HT1080 (cell line): ENCODE results near the gene ARHGEF25. TPM values are rescaled to one million over a fixed set of nuclear protein-coding genes. Genes with fewer than 3 reads are reported as not detected.
"Not testable (repeated sequence)": the region's sequence is repeated elsewhere in the genome, so short reads cannot be mapped to it uniquely, and the experiment has no call there.

Experiments
- DNase-seq: peaks from one replicate; pipeline ENCODE4 v3.0.0-alpha.2; 2015; ENCODE audit warnings: low read depth
- total RNA-seq: library from RNA; depleted of rRNA; stranded (reverse); fragments of >200 nt; shearing (Covaris generic); gene quantifications from 2 replicates; pipeline ENCODE4 v1.2.3, GENCODE V29; 2014

Gene ARHGEF25
- total RNA-seq, 1 experiment from 2014 or later, result 6.0 TPM

DNA sequence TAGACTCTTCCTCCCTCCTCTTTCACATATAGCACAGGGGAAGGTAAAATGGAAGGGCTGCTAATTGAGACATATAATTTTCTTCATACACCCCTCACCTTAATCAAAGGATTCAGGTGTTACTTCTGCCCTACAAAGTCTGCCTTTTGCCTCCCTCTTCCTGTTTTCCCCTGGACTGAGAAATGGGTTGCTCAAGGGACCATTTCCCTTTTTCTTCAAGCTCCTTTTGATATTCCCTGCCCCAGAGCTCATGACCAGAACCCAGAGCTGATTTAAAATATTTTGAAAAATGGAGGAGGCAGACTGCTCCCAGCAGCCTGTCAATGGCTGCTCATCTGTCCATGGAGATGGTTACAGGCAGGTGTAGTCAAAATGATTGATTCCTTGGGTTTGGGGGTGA is 26.5 kb upstream of the ARHGEF25 start:
- no peak for DNase-seq

DNA sequence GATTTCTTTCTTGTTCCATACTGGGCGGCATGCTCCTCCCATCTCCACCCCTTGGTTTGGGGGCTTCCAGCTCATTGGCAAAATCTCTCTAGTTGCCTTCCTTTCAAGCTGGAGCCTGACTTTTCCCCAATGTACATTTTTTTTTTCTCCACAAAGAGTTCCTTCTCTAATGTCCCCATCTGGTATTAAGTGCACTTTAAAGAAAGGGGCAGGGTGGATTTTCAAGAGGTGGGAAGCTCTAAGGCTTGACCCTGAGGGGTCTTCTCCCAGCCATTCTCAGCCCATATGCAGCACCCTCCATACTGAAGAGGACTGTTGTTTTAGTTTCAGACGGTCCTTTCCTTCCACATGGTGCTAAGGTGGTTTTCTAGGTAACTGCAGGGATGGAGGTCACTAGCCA is 26.1 kb upstream of the ARHGEF25 start:
- DNase-seq, result no peak

DNA sequence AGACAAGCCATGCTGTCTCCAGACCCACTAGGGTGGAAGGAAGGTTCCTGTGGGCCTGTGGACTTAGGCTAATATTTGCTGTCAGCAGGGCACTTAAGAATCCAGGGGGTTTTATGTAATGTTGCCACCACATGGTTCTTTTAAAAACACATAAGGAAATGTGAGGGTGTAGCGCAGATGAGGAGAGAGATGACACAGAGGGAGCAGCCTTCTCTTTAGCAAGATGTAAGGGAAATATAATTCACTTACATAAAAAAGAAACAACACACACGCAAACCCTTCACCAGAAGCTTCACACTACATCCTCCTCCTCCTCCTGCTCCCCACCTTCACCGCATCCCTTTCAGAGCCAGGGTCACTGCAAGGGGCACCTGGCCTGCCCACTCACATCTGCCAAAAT is 25.1 kb upstream of the ARHGEF25 start:
- no peak for DNase-seq

DNA sequence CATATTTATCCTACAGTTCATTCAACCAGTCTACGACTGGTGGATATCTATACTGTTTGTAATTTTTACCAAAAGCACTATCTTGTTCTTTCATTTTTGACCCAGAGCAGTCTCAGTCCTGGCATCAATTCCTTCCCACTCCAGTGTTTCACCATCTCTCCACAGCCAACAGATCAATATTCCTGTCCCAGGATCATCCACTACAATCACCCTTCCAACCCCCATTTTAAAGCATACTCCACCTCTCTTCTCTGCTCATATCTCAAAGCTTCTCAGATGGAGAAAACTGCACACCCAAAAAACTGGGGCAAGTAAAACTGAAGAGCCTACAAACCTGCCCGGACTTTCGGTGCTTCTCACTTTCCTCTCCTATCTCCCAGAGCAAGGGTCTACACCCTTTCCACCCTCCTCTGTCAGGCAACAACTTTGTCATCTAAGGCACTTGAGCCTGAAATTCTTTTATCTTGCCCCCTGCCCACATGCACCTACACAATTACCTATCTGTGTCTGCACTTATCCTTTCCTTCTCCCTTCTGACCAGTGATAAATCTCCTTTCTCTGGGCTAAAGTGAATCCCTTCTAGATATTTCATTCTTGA is 24.3 kb upstream of the ARHGEF25 start:
- no peak for DNase-seq

DNA sequence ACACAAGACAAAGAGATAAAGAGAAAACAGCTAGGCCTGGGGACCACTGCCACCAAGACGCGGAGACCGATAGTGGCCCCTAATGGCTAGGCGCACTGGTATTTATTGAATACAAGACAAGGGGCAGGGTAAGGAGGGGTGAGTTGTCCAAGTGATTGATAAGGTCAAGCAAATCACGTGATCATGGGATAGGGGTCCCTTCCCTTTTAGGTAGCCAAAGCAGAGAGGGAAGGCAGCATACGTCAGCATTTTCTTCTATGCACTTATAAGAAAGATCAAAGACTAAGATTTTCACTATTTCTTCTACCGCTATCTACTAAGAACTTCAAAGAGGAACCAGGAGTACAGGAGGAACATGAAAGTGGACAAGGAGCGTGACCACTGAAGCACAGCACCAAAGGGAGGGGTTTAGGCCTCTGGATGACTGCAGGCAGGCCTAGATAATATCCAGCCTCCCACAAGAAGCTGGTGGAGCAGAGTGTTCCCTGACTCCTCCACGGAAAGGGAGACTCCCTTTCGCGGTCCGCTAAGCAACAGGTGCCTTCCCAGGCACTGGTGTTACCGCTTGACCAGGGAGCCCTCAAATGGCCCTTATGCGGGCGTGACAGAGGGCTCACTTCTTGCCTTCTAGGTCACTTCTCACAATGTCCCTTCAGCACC is 22.2 kb upstream of the ARHGEF25 start:
- not testable (repeated sequence) for DNase-seq

DNA sequence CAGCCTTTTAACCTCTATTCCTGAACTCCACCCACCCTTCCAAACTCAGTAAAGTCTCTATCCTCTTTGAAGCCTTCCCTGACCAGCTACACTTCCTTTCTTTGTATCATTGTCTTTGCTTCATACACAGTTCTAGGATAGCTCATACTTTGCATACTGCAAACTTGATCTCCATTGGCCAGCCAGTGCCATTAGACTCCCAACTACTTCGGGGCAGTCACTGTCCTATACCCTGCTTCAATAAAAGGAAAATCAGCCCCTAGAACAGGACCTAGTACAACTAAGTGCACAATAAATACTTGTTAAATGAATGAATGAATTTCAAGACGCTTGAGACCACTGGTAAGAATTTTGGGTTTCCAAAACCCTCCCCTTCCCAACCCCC is 20.8 kb upstream of the ARHGEF25 start:
- DNase-seq, result no peak

DNA sequence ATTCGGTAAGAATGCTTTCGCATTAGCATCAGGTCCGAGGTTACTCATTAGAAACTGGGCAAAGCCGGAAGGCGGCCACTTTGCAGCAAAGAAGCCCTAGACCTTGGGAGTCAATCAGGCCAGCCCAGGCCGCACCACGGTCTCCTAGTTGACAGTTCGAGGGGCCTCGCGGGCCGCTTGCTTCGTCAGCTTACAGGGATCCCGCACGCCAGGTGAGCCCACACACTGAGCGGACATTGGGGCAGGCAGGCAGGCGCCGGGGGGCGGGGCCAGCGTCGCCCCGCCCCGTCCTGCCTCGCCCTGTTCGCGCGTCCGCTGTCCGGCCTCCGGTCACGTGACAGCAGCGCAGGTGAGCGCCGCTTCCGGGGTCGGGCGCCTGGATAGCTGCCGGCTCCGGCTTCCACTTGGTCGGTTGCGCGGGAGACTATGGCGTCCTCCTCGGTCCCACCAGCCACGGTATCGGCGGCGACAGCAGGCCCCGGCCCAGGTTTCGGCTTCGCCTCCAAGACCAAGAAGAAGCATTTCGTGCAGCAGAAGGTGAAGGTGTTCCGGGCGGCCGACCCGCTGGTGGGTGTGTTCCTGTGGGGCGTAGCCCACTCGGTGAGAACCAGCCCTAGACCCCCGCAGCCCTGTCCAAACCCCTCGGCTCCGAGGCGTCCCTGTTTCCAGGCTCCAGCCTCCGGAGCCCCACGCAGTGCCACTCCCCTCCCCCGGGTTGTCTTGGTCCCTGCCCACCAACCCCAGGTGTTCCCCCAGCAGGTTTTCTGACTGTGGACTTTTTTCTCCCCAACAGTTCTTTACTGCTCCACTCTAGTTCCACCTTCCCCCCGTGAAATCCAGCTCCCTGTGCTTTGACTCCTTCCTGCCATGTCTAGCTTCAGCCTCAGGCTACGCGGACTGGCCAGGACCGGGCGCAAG is 20.1 kb upstream of the ARHGEF25 start, which contains the start of gene PIP4K2C:
TSS of gene PIP4K2C (plus strand) at position 329 of the 918 bp plus-strand sequence. CDS start at position 427, 98 bp downstream.
- DNase-seq, result peak; percentile 78

DNA sequence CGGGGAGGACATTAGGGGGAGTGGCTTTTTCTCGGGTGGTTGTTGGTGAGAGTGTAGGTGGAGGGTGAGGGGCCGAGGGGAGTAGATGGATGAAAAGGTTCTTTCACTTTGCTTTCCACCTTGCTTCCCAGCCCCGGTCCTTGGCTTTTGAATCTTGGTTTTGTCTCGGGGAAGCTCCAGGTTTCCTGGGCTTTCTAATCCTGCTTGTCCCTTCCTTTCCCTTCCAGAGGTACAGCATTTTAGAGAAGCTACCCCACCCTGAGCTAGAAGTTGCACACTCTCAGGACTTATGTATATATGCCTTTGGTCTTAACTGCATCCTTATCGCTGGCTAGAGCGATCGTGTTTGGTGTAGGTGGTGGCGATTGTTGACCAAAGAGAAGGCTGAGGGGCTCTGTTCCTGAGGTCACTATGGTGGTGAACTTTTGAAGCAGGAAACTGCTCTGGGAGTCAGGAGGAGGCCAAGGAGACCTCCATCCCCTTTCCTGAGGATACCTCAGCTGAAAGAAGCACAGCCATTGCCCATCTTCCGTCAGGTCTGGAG is 19.4 kb upstream of the ARHGEF25 start:
- DNase-seq, result no peak

DNA sequence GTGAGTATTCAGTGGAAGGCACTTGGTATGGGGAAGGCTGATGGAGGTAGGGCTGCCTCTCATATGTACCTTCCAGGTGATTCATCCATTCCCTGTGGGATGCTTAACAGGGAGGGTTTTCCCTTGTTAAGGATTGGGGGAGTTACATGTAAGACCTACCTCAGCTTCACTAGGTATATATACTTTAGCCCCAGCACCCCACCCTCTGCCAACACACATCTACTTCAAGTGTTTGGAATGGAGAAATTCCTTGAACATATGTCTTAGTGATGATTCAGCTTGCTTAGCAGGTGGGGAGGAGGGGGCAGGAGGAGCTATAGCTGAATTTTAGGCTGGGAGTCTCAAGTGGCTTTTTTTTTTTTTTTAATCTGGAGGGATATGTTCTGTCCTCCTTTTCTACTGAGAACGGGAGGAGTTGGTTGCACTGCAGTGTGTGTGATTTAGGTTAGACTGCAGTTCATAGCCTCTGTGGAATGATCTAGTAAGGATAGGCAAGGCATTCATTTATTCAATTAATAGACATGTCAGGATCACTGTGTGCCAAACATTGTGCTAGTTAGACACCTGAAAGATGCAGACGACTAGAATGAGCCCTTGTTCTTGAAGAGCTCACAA is 18.6 kb upstream of the ARHGEF25 start:
- DNase-seq, result no peak

DNA sequence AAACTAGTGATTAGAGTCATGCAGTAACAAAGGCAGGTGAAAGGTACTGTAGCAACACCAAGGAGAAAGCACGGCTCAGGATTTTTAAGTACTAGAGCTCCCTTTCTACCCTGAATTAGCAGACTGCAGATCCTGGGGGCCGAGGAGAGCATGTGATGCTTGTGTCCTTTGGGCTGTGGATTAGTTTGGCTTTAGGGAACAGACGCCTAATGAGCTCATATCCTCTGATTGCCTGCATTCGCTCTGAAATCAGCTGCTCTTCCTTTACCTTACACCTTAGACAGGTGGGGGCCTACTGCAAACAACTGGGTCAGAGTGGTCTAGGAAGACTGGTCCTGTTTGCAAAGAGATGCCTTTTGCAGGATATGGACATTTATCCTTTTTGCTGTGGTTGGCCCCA is 18.0 kb upstream of the ARHGEF25 start:
- DNase-seq, result no peak

DNA sequence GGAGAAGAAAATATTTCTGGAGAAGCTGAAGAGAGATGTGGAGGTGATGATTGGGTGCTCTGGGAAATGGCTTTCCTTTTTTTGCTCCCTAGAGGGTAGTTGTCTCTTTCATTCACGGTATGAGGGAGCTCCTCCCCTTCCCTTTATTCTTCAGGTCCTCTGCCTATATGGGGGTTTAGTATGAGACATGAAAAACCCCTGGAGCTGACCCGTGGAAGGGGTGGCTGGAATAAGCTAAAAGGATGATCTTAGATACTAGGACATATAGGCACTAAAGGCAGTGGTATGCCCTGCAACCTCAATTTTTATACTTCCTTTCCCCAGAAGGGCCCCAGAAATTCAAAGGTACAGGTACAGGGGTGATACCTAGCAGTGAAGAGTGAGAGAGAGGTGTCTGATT is 10.8 kb upstream of the ARHGEF25 start:
- no peak for DNase-seq

DNA sequence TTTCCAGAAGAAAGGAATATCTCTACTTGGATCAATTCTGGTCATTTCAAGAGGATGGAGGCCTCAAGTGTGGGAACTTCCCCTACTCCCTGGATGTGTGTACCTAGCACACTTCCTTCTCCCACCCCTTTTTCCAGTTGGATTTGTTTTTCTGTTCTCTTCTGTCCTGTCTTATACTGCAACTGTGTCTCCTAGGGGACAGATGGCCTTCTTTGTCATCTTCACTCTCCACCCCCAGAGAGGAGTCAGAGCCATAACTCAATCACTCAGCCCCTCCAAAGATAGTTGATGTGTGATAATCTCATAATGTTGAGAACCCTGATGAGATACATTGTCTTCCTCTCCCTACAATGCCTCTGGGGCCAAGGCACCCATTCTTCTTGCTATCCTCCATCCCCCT is 8.7 kb upstream of the ARHGEF25 start:
- DNase-seq, result no peak

DNA sequence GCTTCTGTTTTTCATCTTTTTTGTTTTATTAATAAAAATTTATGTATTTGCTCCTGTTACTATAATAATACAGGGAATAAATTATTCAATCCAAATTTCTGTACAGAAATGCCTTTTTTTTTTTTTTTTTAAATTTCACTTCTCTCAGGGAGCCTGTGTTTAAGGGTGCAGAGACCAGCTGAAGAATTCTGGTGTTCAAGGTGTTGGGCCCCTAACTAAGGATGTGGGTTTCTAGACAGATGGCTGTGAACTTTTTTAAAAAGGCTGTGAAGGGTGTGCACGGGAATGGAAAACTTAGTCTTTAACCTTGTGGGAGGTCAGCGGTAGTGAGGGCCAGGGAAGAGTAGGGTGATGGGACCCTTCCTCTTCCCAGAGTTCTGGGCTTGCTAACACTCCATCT is 7.9 kb upstream of the ARHGEF25 start:
- no peak for DNase-seq

DNA sequence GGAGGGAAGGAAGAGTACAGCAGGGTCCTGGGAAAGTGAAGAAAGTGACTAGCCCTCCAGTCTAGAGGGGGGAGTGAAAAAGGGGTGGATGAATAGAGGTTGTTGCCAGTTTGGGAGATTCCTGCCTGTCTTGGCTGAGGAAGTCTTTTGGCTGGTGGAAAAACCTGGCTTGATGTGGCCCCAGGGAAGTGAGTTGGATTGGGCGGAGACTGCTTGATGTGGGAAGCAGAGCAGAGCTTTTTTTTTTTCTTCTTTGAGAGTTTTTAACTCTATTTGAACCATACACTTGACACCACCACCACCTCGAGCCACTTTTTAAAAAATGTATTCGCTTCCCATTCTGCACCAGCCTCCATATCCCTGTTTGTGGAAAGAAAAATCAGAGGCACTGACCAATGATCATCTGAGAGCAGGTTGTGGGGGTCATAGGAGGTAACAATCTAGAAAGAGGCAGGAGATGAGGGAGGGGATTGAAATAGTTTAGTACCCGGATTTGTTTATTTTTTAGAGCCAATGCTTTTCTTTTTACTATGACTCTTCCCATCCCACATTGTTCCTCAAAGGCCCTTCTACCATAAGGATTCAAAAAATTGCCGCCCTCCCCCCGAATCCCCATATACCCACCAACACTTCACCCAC is 7.3 kb upstream of the ARHGEF25 start:
- peak; percentile 34 for DNase-seq

DNA sequence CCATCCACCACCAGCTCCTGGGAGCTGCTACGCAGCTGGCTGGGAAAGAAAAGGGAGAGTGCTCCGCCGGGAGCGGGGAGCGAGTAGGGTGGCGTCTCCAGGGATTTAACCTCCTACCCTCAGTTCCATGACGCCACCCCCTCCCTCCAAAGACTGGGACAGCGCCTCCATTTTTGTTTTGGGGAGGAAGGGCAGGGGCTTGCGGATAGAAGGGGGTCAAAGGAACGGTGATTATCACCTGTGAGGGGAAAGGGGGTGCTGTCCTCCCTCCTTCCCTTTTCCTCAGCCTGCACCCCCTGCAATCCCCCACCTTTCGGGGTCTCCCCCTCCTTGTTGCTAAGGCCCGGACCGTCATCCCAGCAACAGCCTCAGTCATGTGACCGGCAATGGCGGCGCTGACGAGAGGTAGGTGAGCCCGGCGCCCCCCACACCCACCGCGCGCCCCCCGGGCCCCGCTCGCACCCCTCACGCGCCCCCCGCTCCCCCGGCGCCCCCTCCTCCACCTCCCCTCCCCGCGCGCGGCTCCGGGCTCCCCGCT is 6.7 kb upstream of the ARHGEF25 start, which contains the start of gene DTX3:
TSS of gene DTX3 (plus strand) at position 371 of the 538 bp plus-strand sequence. CDS start 1,694 bp downstream, outside the sequence.
- DNase-seq, result no peak

DNA sequence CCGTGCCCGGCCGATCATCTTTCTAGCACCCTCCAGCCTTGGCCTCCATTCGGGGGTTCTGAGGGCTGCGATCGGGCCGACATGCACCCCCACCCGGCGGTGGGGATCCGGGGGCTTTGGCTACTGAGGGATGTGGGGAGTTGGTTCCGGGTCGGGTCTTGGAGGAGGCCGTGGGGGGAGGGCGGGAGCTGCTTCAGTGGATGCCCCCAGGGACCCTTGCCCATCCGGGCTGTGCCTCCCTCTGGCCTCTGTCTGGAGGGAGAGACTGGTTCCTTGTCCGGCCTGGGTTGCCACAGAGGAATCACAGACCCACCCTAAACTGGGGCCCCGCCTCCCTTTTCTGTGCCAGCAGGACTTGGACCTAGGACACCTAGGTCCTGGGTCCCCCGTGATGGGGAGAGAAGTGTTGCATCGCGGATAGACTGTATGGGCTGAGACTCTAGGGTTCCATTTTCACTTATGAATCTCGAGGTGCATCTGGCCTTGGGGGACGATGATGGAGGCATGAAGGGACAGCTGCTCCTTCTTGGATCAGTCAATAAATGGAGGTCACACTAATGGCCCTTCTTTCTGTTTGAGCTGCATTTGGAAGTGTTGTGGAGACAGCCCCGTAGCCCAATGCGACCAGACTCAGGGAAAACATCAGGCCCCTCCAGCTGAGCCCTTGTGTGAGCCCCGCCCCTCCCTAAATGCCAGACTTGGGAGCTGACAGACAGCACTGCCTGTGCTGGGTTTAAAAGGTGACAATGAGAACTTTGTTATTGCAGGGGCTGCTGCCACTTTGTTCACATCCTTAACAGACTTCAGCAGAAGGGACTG is 6.0 kb upstream of the ARHGEF25 start:
- DNase-seq, result no peak

DNA sequence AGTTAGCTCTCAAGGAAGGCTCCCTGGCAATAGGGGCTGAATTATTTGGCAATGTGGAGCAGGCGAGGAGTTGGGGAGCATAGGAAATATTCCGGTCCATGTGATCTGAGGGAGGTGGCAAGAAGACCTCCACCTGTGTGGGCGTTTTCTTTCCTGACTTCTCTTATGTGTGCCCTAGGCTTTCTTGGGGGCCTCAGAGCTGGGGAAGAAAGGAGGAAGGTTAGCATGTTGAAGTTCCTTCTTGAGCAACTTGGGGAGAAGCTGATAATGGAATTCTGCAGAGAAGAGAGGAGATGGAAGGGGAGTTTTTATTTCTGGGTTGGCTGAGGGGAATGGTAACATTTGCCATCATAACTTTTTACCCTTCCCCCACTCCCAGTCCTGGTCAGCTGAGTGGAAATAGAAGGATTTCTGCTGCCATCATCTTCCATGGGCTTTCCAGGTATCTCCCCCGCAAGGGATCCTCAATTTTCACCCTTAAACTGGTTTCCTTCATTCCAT is 5.4 kb upstream of the ARHGEF25 start:
- no peak for DNase-seq

DNA sequence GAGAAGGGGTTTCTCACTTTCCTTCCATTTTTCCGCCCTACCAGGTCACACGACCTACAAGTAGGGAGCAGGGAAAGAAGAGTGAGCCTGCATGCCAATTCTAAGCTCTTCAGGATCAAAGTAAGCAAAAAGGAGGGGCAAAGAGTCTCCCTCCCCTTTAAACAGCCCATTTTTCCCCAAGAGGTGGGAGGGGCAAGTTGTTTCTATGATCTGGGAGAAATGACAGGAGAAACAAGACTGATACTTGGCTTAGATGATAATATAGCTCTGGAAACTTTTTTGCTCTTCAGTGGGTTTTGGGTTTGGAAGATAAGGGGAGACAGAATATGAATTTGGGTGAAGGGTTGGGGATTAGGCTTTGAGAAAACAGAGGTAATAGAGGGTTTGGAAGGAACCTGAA is 4.8 kb upstream of the ARHGEF25 start:
- DNase-seq, result no peak

DNA sequence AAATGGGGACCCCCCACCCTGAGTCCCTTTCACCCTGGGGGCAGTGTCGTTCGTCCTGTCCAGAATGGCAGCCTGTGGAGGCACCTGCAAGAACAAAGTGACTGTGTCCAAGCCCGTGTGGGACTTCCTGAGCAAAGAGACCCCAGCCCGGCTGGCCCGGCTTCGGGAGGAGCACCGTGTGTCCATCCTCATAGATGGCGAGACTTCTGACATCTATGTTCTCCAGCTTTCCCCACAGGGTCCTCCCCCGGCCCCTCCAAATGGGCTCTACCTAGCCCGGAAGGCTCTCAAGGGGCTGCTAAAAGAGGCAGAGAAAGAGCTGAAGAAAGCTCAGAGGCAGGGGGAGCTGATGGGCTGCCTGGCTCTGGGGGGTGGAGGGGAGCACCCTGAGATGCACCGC is 4.4 kb upstream of the ARHGEF25 start:
- DNase-seq, result no peak
